GM06990 (cell line): ENCODE data around the gene KRT3.

ENCODE experiments used
- DNase-seq: peaks from one replicate; pipeline ENCODE4 v3.0.0-alpha.2; 2011; ENCODE audit not compliant: insufficient read length; ENCODE audit errors: extremely low read depth
- H3K27me3 ChIP-seq: replicated peaks from 2 replicates; pipeline ENCODE4 v1.6.0; 2011; ENCODE audit warnings: low read length; ENCODE audit not compliant: control insufficient read depth, insufficient read depth
- H3K36me3 ChIP-seq: 2 replicates; pipeline ENCODE4 v1.5.1; 2011; ENCODE audit warnings: low read length; ENCODE audit not compliant: control insufficient read depth, insufficient read depth
- H3K4me3 ChIP-seq: replicated peaks from 2 replicates; pipeline ENCODE4 v1.5.1; 2011; ENCODE audit warnings: low read depth, mild to moderate bottlenecking, control low read depth, low read length
- CTCF ChIP-seq: IDR thresholded peaks from 2 replicates; pipeline ENCODE4 v1.5.1; 2011; ENCODE audit warnings: low read length, control low read depth, mild to moderate bottlenecking, inconsistent platforms; ENCODE audit not compliant: insufficient read depth, poor library complexity, severe bottlenecking

The KRT3 gene

GRCh38 chr12:52760623-52761022, 35.3 kb downstream of the KRT3 start:
- DNase-seq: no peak

GRCh38 chr12:52759695-52760094, 36.2 kb downstream of the KRT3 start:
- DNase-seq: no peak
- TF ChIP-seq CTCF: no peak
- Histone ChIP-seq H3K36me3 (no peaks in the 10 kb centered on the region), H3K27me3 (no peaks in the 10 kb centered on the region; the same call in 1 of the 2 replicates), H3K4me3 (no peak overlapping the region)

More at GRCh38 chr12:52760623-52761022, 35.3 kb downstream of the KRT3 start:
- H3K27me3 ChIP-seq: no peaks in the 10 kb centered on the region; the same call in 1 of the 2 replicates
- TF ChIP-seq CTCF: no peak
- no peaks in the 10 kb centered on the region for H3K36me3 ChIP-seq
- no peak overlapping the region for H3K4me3 ChIP-seq

- no peaks in the 10 kb centered on the region for H3K36me3 ChIP-seq
- no peak overlapping the region for H3K4me3 ChIP-seq
- TF ChIP-seq CTCF: no peak
- DNase-seq: no peak
- no peaks in the 10 kb centered on the region; the same call in 1 of the 2 replicates for H3K27me3 ChIP-seq
Observed at GRCh38 chr12:52759218-52759617, 36.7 kb downstream of the KRT3 start.

- DNase-seq: no peak
Observed at GRCh38 chr12:52757449-52758176, 38.3 kb downstream of the KRT3 start.

GRCh38 chr12:52756281-52756960, 39.5 kb downstream of the KRT3 start:
- Histone ChIP-seq H3K36me3 (no peaks in the 10 kb centered on the region), H3K27me3 (no peaks in the 10 kb centered on the region; the same call in 1 of the 2 replicates), H3K4me3 (no peak overlapping the region)
- DNase-seq: no peak
- TF ChIP-seq CTCF: no peak

More at GRCh38 chr12:52757449-52758176, 38.3 kb downstream of the KRT3 start:
- H3K4me3 ChIP-seq: no peak overlapping the region
- TF ChIP-seq CTCF: no peak
- H3K27me3 ChIP-seq: no peaks in the 10 kb centered on the region; the same call in 1 of the 2 replicates
- no peaks in the 10 kb centered on the region for H3K36me3 ChIP-seq
